HG03139 (cell line): ENCODE data around the gene PPP2R5A.
"Not testable (repeated sequence)": the region's sequence is repeated elsewhere in the genome, so short reads cannot be mapped to it uniquely, and the experiment has no call there.

Experiments used
- ATAC-seq: cut with Tn5 transposase; IDR thresholded peaks from one replicate; pipeline ENCODE4 v1.9.1; 2021; ENCODE audit not compliant: unreplicated experiment

PPP2R5A gene

GRCh38 chr1:212351588-212352362 lies 66.6 kb downstream of the PPP2R5A start:
- ATAC-seq: no peak

GRCh38 chr1:212353181-212353580 lies 68.0 kb downstream of the PPP2R5A start:
- ATAC-seq: no peak

- ATAC-seq: no peak
Observed at GRCh38 chr1:212354464-212354863, 69.3 kb downstream of the PPP2R5A start.

GRCh38 chr1:212355230-212355969 lies 70.2 kb downstream of the PPP2R5A start:
- ATAC-seq: no peak

GRCh38 chr1:212359794-212360479 lies 74.7 kb downstream of the PPP2R5A start:
- no peak for ATAC-seq

GRCh38 chr1:212364985-212365384 lies 79.8 kb downstream of the PPP2R5A start:
- no peak for ATAC-seq

GRCh38 chr1:212366901-212367300 lies 81.7 kb downstream of the PPP2R5A start:
- no peak for ATAC-seq

- no peak for ATAC-seq
Observed at GRCh38 chr1:212367474-212368072, 82.4 kb downstream of the PPP2R5A start.

GRCh38 chr1:212368073-212368484 lies 82.9 kb downstream of the PPP2R5A start:
- ATAC-seq: no peak

- no peak for ATAC-seq
Observed at GRCh38 chr1:212375986-212376385, 90.8 kb downstream of the PPP2R5A start.

- no peak for ATAC-seq
Observed at GRCh38 chr1:212377644-212378043, 92.4 kb downstream of the PPP2R5A start.

GRCh38 chr1:212379366-212379765 lies 94.2 kb downstream of the PPP2R5A start:
- no peak for ATAC-seq

- no peak for ATAC-seq
Observed at GRCh38 chr1:212381397-212382035, 96.3 kb downstream of the PPP2R5A start.

GRCh38 chr1:212386029-212386428 lies 100.8 kb downstream of the PPP2R5A start:
- no peak for ATAC-seq

GRCh38 chr1:212388985-212389716 lies 103.9 kb downstream of the PPP2R5A start:
- ATAC-seq: no peak

- ATAC-seq: not testable (repeated sequence)
Observed at GRCh38 chr1:212395678-212396437, 110.6 kb downstream of the PPP2R5A start.

- no peak for ATAC-seq
Observed at GRCh38 chr1:212396638-212397037, 111.4 kb downstream of the PPP2R5A start.

GRCh38 chr1:212397171-212397570 lies 112.0 kb downstream of the PPP2R5A start:
- no peak for ATAC-seq

- ATAC-seq: no peak
Observed at GRCh38 chr1:212401042-212401441, 115.8 kb downstream of the PPP2R5A start.
